Loucy (cell line): ENCODE results near the gene NPPA.

Experiments
- EZH2phosphoT487 ChIP-seq: fragments of 200-600 bp; IDR thresholded peaks from 2 replicates; pipeline ENCODE4 v1.6.1; 2018; ENCODE audit warnings: antibody characterized with exemption, mild to moderate bottlenecking, moderate library complexity, borderline replicate concordance
- TF ChIP-seq, protein P1 (sequence below): fragments of 200-600 bp; sonication (generic); conservative IDR thresholded peaks from 2 replicates; pipeline ENCODE4 v1.5.1; 2014; ENCODE audit warnings: mild to moderate bottlenecking, antibody characterized with exemption, low read length

DNA sequence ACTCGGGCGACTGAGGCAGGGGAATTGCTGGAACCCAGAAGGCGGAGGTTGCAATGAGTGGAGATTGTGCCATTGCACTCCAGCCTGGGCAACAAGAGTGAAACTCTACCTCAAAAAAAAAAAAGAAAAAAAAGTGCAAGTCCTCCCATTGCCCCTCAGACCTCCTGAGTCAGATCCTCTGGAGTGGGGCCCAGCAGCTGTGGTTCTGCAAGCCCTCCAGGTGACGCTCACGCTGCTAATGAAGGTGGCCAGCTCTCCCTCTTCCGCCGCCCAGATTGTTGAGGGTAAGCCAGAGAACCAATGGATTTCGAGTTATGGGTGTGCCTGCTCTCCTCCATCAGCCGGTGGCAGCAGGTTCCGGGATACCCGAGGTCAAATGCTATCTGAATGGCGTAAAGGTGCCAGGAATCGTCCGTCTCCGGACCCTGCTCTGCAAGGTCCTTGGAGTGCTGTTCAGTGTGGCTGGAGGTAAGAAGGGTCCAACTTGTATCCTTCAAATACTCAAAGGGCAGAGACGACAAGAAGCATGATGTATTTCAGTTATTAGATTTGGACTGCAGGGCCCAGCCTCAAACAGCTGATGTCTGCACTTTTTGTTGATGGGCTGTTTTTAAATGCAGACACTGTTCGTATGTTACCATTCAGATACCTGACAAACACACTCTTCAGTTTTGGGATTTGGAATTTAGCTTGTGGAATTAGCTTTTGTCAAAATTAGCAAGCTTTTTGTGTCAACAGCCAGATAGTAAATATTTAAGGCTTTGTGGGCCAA is 24.0 kb downstream of the NPPA start:
- TF ChIP-seq, protein P1, sequence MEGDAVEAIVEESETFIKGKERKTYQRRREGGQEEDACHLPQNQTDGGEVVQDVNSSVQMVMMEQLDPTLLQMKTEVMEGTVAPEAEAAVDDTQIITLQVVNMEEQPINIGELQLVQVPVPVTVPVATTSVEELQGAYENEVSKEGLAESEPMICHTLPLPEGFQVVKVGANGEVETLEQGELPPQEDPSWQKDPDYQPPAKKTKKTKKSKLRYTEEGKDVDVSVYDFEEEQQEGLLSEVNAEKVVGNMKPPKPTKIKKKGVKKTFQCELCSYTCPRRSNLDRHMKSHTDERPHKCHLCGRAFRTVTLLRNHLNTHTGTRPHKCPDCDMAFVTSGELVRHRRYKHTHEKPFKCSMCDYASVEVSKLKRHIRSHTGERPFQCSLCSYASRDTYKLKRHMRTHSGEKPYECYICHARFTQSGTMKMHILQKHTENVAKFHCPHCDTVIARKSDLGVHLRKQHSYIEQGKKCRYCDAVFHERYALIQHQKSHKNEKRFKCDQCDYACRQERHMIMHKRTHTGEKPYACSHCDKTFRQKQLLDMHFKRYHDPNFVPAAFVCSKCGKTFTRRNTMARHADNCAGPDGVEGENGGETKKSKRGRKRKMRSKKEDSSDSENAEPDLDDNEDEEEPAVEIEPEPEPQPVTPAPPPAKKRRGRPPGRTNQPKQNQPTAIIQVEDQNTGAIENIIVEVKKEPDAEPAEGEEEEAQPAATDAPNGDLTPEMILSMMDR: no peak
- no peak for TF ChIP-seq EZH2phosphoT487
